Endothelial cell of umbilical vein (primary cell): ENCODE measurements around the gene SENP6.

ENCODE experiments used
- POLR2A ChIP-seq: IDR thresholded peaks from 2 replicates; pipeline ENCODE4 v1.6.1; 2012; ENCODE audit warnings: low read depth, mild to moderate bottlenecking, control low read depth, low read length
- TF ChIP-seq, protein P1 (sequence below), 2 donors: IDR thresholded peaks; 1 replicate in 1 of 2; 2 replicates in 1 of 2; pipeline ENCODE4 v1.5.1; 2011; ENCODE audit warnings: low read length in 2 of 2, mild to moderate bottlenecking in 2 of 2, moderate library complexity in 2 of 2, control low read depth in 1 of 2, inconsistent platforms in 1 of 2, low read depth in 1 of 2; ENCODE audit not compliant: insufficient read depth in 1 of 2; ENCODE audit errors: extremely low read depth in 1 of 2

- TF ChIP-seq, protein P1, sequence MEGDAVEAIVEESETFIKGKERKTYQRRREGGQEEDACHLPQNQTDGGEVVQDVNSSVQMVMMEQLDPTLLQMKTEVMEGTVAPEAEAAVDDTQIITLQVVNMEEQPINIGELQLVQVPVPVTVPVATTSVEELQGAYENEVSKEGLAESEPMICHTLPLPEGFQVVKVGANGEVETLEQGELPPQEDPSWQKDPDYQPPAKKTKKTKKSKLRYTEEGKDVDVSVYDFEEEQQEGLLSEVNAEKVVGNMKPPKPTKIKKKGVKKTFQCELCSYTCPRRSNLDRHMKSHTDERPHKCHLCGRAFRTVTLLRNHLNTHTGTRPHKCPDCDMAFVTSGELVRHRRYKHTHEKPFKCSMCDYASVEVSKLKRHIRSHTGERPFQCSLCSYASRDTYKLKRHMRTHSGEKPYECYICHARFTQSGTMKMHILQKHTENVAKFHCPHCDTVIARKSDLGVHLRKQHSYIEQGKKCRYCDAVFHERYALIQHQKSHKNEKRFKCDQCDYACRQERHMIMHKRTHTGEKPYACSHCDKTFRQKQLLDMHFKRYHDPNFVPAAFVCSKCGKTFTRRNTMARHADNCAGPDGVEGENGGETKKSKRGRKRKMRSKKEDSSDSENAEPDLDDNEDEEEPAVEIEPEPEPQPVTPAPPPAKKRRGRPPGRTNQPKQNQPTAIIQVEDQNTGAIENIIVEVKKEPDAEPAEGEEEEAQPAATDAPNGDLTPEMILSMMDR (IDR thresholded peaks at IDR 0.05; ENCODE audit: extremely low read depth in 1 of 2, insufficient read depth in 1 of 2, low read depth in 1 of 2, low read length in 2 of 2) = no peak
- no peak for TF ChIP-seq POLR2A
Observed at GRCh38 chr6:75568965-75569364, 32.7 kb upstream of the SENP6 start.
